Endodermal cell (in vitro differentiated cells): Measurements from ENCODE around the gene CAPN14. TPM values are rescaled to one million over a fixed set of nuclear protein-coding genes. Genes with fewer than 3 reads are reported as not detected.

Experiments
- DNase-seq: peaks from one replicate; pipeline ENCODE4 v3.0.0-alpha.2; 2017
- H3K27ac ChIP-seq: 2 replicates; pipeline ENCODE4 v1.5.1; 2013; ENCODE audit warnings: mild to moderate bottlenecking, low read depth, low read length, moderate library complexity
- H3K27me3 ChIP-seq: 2 replicates; pipeline ENCODE4 v1.6.1; 2013; ENCODE audit warnings: mild to moderate bottlenecking, low read length, moderate library complexity; ENCODE audit not compliant: insufficient read depth, control insufficient read depth, poor library complexity, severe bottlenecking
- H3K36me3 ChIP-seq: 2 replicates; pipeline ENCODE4 v1.7.0; 2013; ENCODE audit warnings: mild to moderate bottlenecking, low read length, moderate library complexity; ENCODE audit not compliant: control insufficient read depth, insufficient read depth
- H3K4me1 ChIP-seq: one replicate; pipeline ENCODE4 v1.7.0; 2013; ENCODE audit warnings: low read length; ENCODE audit not compliant: control insufficient read depth, insufficient read depth
- H3K4me3 ChIP-seq: 2 replicates; pipeline ENCODE4 v1.5.1; 2013; ENCODE audit warnings: mild to moderate bottlenecking, low read length, moderate library complexity
- H3K9ac ChIP-seq: 2 replicates; pipeline ENCODE4 v1.6.1; 2013; ENCODE audit warnings: mild to moderate bottlenecking, low read length, moderate library complexity; ENCODE audit not compliant: poor library complexity, severe bottlenecking; ENCODE audit errors: extremely low read depth
- H3K9me3 ChIP-seq: 2 replicates; pipeline ENCODE4 v1.6.1; 2013; ENCODE audit warnings: mild to moderate bottlenecking, low read length, moderate library complexity; ENCODE audit not compliant: control insufficient read depth
- H3K27ac Mint-ChIP-seq: 2 replicates; pipeline ENCODE4 v1.8.0; 2020; ENCODE audit warnings: mixed read lengths
- H3K27me3 Mint-ChIP-seq: 2 replicates; pipeline ENCODE4 v1.8.0; 2021; ENCODE audit warnings: mild to moderate bottlenecking, mixed read lengths; ENCODE audit not compliant: insufficient read depth
- H3K36me3 Mint-ChIP-seq: 2 replicates; pipeline ENCODE4 v1.8.0; 2020; ENCODE audit warnings: low read depth, mixed read lengths
- H3K4me1 Mint-ChIP-seq: 2 replicates; pipeline ENCODE4 v1.8.0; 2020; ENCODE audit warnings: mixed read lengths
- H3K4me3 Mint-ChIP-seq: 2 replicates; pipeline ENCODE4 v1.8.0; 2020; ENCODE audit warnings: mild to moderate bottlenecking, moderate library complexity, mixed read lengths
- H3K9me3 Mint-ChIP-seq: 2 replicates; pipeline ENCODE4 v1.8.0; 2020; ENCODE audit warnings: mild to moderate bottlenecking, mixed read lengths
- WGBS, 2 experiments: methylation state at CpG; one replicate each; pipeline versions ENCODE4 v1.1.5 to v1.1.7; 2013; ENCODE audit warnings: missing lambda C conversion rate in 2 of 2, mixed read lengths in 1 of 2; ENCODE audit not compliant: insufficient coverage in 1 of 2, insufficient read length in 1 of 2; 5-methylcytosine and 5-hydroxymethylcytosine counted together
- total RNA-seq, 2 donors: library from RNA; stranded (reverse); fragmentation: NEBNext Ultra II Directional in 1 of 2; extraction: Animal tissue kit (Norgen Biotek cat#: 25700) in 1 of 2; gene quantifications; 2 replicates in 1 of 2; 3 replicates in 1 of 2; pipeline ENCODE4 v1.2.1, GENCODE V29; 2021
- TF ChIP-seq, protein P1 (sequence below): fragments of 200-600 bp; sonication (generic); conservative IDR thresholded peaks from 2 replicates; pipeline ENCODE4 v1.5.0; 2021; ENCODE audit warnings: antibody characterized with exemption, mild to moderate bottlenecking

Gene CAPN14
- total RNA-seq, 2 donors from 2014 or later, result 0.31 to 0.40 TPM

DNA sequence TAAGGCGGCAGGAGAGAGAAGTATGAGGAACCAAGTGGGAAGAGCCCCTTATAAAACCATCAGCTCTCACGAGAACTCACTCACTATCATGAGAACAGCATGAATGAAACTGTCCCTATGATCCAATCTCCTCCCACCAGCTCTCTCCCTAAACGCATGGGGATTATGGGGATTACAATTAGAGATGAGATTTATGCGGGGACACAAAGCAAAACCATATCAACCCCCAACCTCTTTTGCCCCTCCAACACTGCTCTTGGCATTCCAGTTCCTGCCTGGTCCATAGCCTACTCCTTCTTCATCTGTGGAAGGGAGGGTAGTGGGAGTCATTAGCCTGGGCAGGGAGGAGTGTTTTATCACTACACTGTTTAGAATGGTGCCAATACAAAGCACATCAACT lies 15.3 kb upstream of the CAPN14 start:
- TF ChIP-seq, protein P1, sequence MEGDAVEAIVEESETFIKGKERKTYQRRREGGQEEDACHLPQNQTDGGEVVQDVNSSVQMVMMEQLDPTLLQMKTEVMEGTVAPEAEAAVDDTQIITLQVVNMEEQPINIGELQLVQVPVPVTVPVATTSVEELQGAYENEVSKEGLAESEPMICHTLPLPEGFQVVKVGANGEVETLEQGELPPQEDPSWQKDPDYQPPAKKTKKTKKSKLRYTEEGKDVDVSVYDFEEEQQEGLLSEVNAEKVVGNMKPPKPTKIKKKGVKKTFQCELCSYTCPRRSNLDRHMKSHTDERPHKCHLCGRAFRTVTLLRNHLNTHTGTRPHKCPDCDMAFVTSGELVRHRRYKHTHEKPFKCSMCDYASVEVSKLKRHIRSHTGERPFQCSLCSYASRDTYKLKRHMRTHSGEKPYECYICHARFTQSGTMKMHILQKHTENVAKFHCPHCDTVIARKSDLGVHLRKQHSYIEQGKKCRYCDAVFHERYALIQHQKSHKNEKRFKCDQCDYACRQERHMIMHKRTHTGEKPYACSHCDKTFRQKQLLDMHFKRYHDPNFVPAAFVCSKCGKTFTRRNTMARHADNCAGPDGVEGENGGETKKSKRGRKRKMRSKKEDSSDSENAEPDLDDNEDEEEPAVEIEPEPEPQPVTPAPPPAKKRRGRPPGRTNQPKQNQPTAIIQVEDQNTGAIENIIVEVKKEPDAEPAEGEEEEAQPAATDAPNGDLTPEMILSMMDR, result no peak
- Mint-ChIP-seq H3K36me3 (no peaks in the 10 kb centered on the region), H3K27me3 (peaks cover 5% of the 10 kb centered on the region), H3K4me3 (no peak overlapping the region), H3K9me3 (no peaks in the 10 kb centered on the region), H3K4me1 (peaks cover 17% of the 10 kb centered on the region), H3K27ac (no peak overlapping the region)
- 80 to 88% methylated on average over 1 to 3 of the region's 4 CpGs for WGBS, 2 experiments
- Histone ChIP-seq H3K9ac (no peak overlapping the region), H3K4me3 (no peak overlapping the region), H3K4me1 (peaks cover 7% of the 10 kb centered on the region), H3K9me3 (no peaks in the 10 kb centered on the region), H3K27ac (no peak overlapping the region), H3K27me3 (no peaks in the 10 kb centered on the region), H3K36me3 (no peaks in the 10 kb centered on the region)
- peak; percentile 33 for DNase-seq

DNA sequence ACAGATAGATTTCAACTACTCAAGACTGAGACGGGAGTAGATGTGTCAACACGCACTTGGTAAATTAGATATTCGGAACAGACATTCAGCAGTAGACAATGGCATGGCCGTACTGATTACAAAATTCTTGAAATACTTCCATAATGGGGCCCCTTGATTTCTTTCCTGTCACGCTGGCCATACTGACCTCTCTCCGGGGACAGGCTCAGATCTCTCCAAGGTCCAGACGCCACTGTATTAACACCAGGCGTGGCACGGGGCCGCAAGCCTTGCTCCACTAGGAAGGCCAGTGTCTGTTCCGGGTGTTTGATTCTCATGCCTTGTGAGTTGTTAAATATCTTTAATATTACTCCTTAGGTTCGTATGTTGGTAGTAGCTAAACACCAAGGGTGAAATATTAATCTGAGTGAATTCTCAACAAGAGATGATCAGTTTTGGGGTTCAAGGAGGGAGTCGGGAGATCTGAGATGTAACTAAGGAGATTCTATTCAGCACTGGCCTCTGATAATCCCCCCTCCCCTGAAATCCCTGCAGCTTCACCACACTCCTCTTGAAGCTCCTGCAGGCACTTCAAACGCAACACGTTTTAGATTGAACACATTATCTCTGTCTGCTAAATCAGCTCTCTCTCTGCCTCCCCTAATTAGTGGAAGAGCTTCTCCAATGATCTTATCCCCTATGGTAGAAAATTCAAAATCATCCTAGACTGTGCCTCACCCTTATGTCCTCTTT lies 14.4 kb upstream of the CAPN14 start:
- no peak overlapping the region for H3K4me3 ChIP-seq
- H3K9me3 ChIP-seq, result no peaks in the 10 kb centered on the region
- no peaks in the 10 kb centered on the region for H3K36me3 ChIP-seq
- Mint-ChIP-seq H3K36me3 (no peaks in the 10 kb centered on the region), H3K4me1 (peaks cover 17% of the 10 kb centered on the region), H3K27ac (no peak overlapping the region), H3K27me3 (peaks cover 7% of the 10 kb centered on the region), H3K4me3 (no peak overlapping the region), H3K9me3 (no peaks in the 10 kb centered on the region)
- WGBS, 2 experiments, result 83 to 90% methylated on average over 12 to 15 of the region's 15 CpGs
- H3K27ac ChIP-seq, result no peak overlapping the region
- TF ChIP-seq, protein P1, result no peak
- peak; percentile 38 for DNase-seq
- H3K9ac ChIP-seq, result no peak overlapping the region
- no peaks in the 10 kb centered on the region for H3K27me3 ChIP-seq
- H3K4me1 ChIP-seq, result peaks cover 7% of the 10 kb centered on the region

DNA sequence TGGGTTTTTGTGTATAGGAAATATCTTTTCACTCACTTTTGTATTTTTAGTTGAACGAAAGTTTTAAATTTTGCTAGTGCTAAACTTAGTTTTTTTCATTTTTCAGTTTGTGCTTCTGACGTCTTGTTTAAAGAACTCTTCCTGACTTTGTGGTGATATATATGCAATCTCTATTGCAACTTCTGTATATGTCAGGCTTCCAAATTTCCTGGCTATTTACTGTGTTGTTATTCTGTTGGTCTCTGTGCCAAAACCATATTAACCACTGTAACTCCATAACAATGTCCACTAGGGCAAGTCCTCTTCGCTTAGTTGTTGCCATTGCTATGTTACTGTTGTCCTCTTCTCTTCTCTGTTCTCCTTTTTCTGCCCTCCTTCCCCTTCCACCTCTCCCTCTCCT lies 13.4 kb upstream of the CAPN14 start:
- no peak overlapping the region for H3K27ac Mint-ChIP-seq
- peaks cover 7% of the 10 kb centered on the region for H3K27me3 Mint-ChIP-seq
- no peak for DNase-seq
- H3K4me1 Mint-ChIP-seq, result peaks cover 17% of the 10 kb centered on the region
- H3K9ac ChIP-seq, result no peak overlapping the region
- no peaks in the 10 kb centered on the region for H3K9me3 ChIP-seq
- 96% methylated on average over 3 of the region's 3 CpGs; no CpG with 5 or more reads in 1 of the 2 experiments for WGBS, 2 experiments
- no peak overlapping the region for H3K4me3 ChIP-seq
- TF ChIP-seq, protein P1, result peak; percentile 17
- peaks cover 7% of the 10 kb centered on the region for H3K4me1 ChIP-seq
- H3K9me3 Mint-ChIP-seq, result no peaks in the 10 kb centered on the region
- no peaks in the 10 kb centered on the region for H3K36me3 ChIP-seq
- H3K36me3 Mint-ChIP-seq, result no peaks in the 10 kb centered on the region
- H3K27ac ChIP-seq, result no peak overlapping the region
- H3K4me3 Mint-ChIP-seq, result no peak overlapping the region
- H3K27me3 ChIP-seq, result no peaks in the 10 kb centered on the region
